ENCODE data around the gene CHGA.

CHGA gene

DNA sequence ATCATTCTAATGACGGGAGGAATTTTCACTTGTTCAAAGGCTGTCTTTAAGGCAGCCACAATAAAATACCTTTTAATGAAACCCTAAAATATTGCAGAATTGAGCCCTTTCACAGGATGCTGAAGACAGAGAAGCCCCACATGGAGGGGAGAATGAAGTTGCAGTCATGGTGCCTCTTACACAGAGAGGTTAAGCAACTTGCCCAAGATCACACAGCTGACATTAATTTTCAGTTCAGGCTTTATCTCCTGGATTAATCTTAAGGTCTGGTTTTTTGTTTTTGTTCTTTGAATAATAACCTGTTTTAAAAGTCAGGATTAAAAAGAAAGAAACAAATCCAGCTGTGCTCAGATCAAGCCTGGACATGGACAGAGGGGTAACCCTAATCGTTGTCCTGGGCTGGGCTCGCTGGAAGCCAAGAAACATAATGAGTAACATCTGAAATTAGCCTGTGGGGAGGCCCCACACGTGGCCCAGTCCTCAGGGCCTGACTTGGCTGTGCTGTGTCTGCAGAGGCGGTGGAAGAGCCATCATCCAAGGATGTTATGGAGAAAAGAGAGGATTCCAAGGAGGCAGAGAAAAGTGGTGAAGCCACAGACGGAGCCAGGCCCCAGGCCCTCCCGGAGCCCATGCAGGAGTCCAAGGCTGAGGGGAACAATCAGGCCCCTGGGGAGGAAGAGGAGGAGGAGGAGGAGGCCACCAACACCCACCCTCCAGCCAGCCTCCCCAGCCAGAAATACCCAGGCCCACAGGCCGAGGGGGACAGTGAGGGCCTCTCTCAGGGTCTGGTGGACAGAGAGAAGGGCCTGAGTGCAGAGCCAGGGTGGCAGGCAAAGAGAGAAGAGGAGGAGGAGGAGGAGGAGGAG, 8.0 kb downstream of the CHGA start:
- DNase-seq (ENCODE audit: low spot score): no peak

DNA sequence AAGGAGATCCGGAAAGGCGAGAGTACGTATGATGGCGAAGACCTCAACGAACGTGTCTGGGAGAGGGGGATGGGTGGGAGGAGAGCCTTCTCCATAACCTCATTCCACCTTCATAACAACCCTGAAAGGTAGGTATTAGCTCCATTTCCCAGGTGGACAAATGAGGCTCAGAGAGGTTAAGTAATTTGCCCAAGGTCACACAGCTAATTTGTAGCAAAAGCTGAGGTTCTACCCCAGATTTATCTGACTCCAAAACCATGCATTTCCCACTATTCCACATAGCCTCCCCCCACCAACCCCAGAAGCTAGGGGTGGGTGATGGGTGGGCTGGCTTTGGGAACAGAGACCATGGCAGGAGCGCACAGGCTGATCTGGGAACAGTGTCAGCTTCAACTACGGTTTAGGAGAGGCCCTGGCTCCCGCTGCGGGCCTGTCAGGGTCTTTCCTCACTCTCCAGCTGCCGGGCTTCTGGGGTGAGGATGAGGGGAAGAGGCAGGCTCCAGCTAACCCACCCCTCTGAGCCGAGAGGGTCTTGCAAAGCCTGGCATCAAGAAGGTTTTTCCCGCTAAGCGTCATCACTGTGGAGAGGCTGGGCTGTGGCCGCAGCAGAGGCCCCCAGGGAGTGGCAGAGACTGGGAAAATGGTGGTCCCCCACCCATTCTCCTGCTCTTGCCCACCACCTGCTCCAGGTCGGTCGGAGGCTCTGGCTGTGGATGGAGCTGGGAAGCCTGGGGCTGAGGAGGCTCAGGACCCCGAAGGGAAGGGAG, 8.9 kb downstream of the CHGA start:
- no peak for DNase-seq (ENCODE audit: low spot score)

DNA sequence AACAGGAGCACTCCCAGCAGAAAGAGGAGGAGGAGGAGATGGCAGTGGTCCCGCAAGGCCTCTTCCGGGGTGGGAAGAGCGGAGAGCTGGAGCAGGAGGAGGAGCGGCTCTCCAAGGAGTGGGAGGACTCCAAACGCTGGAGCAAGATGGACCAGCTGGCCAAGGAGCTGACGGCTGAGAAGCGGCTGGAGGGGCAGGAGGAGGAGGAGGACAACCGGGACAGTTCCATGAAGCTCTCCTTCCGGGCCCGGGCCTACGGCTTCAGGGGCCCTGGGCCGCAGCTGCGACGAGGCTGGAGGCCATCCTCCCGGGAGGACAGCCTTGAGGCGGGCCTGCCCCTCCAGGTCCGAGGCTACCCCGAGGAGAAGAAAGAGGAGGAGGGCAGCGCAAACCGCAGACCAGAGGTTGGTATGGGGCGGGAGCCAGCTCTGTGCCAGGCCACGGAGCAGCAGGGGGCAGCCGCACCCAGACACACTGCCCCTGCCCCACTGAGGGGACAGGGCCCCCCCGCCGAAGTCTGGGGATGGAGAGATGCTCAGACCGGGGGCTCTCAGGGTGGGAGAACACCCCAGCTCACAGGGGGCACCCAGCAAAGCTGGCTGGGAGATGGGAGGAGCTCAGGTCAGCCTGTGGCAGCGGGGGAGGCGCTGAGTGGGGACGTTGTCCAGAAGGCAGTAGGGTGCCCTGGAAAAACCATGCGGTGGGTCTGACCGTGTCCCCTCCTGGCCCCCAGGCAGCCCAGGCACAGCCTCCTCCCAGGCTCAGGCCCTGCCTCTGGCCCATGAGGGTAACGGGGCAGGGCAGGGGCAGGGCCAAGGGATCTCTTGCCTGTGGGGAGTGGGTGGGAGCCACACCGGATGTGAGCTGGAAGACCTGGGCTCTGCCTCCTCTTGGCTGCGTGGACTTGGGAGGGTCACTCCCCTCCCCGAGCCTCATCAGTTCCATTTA, 9.8 kb downstream of the CHGA start:
- no peak for DNase-seq (ENCODE audit: low spot score)

GRCh38 chr14:92933481-92933880, 10.5 kb downstream of the CHGA start:
- no peak for DNase-seq (ENCODE audit: low spot score)

- DNase-seq (ENCODE audit: low spot score): no peak
Measured at GRCh38 chr14:92934196-92935085, 11.5 kb downstream of the CHGA start.

- DNase-seq (ENCODE audit: low spot score): no peak
Measured at GRCh38 chr14:92935446-92935845, 12.5 kb downstream of the CHGA start.

- no peak for DNase-seq (ENCODE audit: low spot score)
Measured at GRCh38 chr14:92936085-92936484, 13.1 kb downstream of the CHGA start.

DNA sequence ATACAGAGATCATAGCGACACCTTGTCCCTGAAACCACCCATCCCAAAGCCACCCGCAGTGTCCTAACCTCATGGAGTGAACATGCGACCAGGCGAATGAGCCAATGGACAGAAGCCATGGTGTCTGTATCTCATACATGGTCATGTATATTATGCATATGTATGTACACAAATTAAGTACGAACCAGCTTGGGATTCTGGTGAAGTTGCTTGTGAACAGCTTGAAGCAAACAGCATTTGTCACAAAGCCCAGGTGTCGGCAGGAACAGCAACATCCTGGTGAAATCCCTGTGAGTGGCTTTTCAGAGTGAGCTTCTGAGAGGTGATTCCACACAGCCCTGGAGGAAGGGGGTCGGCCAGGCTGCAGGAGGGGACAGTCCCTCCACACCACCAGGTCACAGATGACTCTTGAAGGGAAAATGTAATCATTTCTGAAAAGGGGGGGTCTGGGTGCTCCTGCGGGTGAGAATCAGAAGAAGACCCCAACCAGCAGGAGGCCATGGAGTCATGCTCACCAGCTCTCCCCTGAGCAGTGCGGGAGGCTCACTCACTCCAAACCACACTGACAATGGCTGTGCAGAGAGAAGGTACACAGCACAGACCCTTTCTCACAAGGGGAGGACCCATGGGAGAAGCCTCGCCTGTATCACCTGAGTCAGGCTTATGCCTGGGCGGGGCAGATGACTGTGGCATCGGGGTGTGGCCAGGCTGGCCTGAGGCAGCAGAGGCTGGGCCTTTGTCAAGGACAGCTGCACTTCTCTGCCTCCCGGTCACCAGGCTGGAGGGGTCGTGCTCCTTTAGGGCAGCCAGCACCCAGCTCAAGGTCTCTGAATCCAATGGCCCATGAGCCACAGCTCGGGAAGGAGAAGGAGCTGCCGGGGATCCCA, 14.3 kb downstream of the CHGA start:
- DNase-seq (ENCODE audit: low spot score): no peak

- DNase-seq (ENCODE audit: low spot score): no peak
Measured at GRCh38 chr14:92938235-92938875, 15.4 kb downstream of the CHGA start.

DNA sequence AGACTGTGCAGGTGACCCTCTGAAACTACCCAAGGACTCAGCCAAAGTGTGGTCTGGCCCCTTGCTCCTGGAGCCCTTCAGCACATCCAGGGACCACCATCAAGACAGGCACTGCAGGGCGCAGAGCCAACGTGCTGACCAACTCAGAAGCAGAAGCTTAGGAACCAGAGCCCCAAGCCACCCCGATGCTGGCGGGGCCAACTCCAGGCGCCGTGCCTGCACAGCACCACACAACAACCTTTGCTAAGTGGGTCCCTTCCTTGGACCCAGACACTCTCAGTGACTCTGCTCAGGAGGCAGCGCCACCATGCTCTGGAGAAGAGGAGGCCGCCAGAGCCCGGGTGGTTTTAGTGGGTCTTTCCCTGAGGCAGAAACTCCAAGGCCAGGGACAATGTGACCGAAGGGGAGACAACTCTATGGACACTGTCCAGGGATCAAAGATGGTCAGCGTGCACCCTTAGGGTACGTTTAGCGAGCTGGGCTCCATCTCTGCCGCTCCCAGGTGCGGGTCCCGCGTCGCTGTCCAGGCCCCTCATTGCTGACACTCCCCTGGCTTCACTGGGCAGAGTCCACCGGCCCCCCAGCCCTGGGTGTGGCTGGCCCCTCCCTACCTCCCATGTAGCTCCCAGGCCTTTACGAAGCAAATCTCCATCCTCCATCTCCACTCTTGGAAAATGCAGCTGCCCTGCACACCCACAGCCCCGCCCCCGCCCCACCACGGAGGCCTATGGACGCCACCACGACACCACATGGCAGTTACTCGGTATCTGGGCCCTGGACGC, 16.1 kb downstream of the CHGA start:
- no peak for DNase-seq (ENCODE audit: low spot score)

DNA sequence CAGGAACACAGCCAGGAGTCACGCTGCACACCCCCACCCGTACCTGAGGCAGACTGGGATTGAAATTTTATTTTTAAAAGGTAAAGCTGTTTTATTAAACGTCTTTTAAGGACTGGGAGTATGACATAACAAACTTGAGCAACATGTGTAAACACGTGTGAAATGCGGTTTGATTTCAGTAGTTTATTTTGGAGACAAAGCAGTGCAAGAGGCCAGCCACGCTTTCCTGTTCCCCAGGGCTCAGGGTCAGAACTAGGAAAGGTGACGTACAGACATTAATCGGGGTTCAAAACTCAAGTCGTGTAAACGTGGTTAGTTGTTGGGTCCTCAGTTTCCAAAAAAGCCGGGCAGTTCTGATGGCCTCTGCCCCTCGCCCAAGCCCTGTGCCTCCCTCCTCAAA, 16.7 kb downstream of the CHGA start:
- DNase-seq (ENCODE audit: low spot score): no peak

DNA sequence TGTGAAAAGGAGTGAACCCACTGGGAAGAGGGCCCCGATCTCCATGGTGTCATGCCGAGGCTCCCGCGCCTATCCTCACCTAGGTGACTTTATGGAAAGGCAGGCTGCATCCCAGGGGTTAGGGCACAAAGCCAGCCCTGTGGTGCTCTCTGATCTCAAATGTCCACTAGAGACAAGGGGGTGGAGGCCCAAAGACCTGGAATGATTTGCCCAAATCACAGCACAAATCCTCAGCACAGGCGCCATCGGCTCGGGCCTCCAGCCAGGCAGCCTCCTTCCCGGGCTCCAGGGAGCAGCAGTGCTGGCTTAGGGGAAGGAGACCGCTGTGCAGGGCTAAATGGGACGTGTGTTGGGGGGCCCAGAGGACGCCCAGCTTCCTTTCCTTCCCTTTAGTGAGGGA, 17.6 kb downstream of the CHGA start:
- DNase-seq (ENCODE audit: low spot score): no peak

DNA sequence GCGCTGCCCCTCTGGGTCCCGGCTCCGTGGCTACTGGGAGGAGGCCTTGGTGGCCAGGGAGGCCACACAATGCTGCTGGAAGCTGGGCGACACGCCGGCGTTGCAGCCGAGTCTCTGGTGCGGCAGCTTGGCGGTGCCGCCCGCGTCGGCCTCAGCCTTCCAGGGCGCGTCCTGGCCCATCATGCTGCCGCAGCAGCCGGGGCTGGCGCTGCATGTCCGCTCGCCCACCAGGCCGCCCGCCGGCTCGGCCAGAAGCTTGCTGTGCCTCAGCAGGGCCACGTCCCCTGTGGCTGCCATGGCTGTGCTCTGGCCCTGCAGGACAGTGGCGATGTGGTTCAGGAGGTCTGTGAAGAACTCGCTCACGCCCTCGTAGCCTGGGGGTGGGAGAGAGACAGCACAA, 18.6 kb downstream of the CHGA start:
- DNase-seq (ENCODE audit: low spot score): no peak

DNA sequence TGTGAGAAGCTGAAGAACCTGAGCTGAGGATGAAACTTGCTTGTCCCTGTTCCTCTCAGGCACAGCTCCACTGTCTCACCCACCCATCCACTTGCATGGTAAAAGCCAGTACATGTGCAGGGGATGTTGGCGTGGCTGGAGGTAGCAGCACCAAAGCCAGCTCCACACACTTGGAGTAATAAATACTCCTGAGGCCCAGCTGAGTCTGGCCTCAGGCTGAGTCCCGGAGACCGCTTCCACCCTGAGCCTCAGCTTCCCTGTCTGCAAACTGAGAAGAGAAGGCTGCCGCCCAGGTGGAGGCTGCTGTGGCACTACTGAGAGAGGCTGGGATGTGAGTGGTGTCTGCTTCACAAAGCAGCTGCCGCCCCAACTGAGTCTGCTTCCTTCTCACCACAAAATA, 19.2 kb downstream of the CHGA start:
- no peak for DNase-seq (ENCODE audit: low spot score)

DNA sequence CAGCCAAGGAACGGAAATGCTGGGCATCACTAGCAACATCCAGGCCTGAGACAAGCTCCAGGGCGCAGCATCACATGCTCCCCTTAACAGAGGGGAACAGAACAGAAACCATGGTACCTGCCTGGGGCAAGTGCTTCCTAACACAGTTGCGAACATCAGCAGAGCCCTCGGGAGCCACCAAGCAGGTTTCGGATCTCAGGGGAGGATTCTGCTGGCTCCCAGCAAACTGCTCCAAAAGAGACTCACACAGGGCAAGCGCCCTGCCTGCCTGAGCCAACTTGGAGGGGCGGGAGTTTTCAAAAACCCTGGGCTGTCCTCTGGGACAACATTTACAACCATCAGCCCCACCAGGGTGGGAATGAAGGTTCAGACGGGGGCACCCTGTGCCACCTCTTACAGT, 19.6 kb downstream of the CHGA start:
- no peak for DNase-seq (ENCODE audit: low spot score)

DNA sequence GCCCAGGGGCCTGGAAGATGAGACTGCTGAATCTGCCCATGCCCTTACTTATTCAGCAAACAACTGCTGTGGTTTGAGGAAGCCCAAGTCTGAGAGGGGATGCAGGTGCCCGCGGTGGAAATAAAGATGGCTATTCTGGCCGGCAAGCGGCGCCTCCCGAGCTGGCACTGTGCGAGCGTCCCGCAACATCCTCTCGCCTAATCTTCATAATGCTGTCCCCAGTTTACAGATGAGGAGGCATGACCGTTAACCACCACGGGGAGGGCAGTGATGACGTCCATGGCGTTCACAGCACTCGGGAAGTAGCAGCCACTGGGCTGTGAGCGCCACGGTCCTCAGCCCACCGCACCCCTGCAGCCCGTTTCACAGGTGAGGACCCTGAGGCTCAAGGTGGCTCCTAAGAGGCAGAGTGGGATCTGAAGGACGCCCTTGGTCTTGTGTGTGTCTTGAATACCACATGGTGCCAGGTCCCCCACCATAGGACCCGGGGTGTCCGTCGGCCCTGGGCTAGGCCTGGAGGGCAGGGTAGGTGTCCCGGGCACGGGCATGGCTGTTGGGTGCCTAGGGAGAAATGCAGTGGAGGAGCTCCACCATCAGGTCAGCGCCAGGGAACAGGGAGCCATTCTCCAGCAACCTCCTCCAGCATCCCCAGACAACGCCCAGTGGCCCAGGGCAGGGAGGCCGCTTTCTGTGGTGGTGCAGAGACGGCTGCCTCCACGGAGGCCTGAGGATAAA, 20.2 kb downstream of the CHGA start:
- no peak for DNase-seq (ENCODE audit: low spot score)

DNA sequence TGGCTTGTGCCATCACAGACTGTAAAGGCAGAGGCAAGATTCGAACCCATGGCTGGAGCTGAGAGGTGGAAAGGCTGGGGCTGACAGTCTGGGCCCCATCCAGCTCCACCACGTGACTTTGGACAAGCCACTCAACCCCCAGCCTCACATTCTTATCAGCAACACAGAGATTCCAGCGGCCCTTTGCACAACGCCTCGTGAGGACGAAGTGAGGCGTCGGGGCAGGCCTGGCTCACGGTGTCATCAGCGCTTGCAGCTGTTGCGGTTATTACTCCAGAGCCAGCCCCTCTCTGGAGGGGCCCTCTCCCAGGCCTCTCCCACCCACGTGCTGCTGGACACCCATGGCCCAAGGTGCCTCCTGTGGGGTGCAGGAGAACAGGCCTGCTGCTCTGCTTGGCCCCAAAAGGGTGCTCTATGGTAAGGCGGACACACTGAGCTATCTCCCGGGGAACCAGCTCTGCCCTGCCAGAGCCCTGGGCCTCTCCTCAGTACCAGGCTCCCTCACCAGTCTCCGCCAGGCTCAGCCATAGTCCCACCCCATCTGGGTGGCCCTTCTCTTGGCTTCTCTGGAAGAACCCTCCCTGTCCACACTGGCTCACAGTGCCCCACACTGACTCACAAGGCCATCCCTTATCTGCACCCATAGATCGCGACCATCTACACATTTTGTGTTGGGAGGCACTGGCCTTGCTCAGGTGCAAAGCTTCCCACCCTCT, 21.1 kb downstream of the CHGA start:
- DNase-seq (ENCODE audit: low spot score): no peak

- DNase-seq (ENCODE audit: low spot score): no peak
Measured at GRCh38 chr14:92944976-92945375, 22.0 kb downstream of the CHGA start.

Data from NAMALWA (cell line).